ENCODE data around the gene FAIM2.

DNA sequence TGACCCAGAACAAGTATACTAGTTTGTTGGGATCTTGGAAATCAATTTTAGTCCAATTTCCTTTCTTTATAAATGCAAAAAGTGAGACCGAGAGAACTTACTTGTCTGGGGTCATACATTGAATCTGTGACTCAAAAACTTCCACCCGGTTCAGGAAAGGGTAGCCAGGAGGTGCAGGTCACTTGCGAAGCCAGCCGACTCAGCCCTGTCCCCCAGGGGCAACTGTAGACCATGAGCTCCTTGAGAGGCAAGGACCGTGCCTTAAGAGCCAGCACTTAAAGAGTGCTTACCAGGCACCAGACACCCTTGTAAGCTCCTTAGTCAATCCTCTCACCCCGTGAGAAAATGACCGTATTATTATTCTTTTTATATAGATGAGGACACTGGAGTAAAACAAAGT, 60.3 kb downstream of the FAIM2 start:
- TF ChIP-seq CTCF (IDR thresholded peaks at IDR 0.05; ENCODE audit: borderline replicate concordance, extremely low read depth, low read length, poor library complexity, severe bottlenecking) (no peak), EZH2 (IDR thresholded peaks at IDR 0.05; ENCODE audit: borderline replicate concordance, low read depth, low read length, severe bottlenecking) (no peak)
